Heart left ventricle (tissue), 16 donors: ENCODE results near the gene GATM. TPM values are rescaled to one million over a fixed set of nuclear protein-coding genes. Genes with fewer than 3 reads are reported as not detected.

Experiments
- ATAC-seq, 4 donors: fragments of 200-7000 bp; cut with Tn5 transposase; one replicate each; pipeline ENCODE4 v1.9.1; 2020 to 2022; ENCODE audit warnings: moderate library complexity in 4 of 4, mild to moderate bottlenecking in 3 of 4, moderate number of reproducible peaks in 1 of 4
- DNase-seq, 5 donors: peaks; one replicate each; pipeline ENCODE4 v3.0.0-alpha.2; 2020
- H3K27ac ChIP-seq, 12 donors: fragments of 200-600 bp; sonication (generic) in 4 of 12; one replicate each; pipeline versions ENCODE4 v1.5.0 to v1.8.0; 2016 to 2022; ENCODE audit warnings: mild to moderate bottlenecking in 2 of 12
- H3K27me3 ChIP-seq, 9 donors: fragments of 200-600 bp; sonication (generic) in 2 of 9; one replicate each; pipeline versions ENCODE4 v1.5.1 to v1.8.0; 2016 to 2022; ENCODE audit warnings: mild to moderate bottlenecking in 3 of 9
- H3K36me3 ChIP-seq, 9 donors: fragments of 200-600 bp; sonication (generic) in 2 of 9; one replicate each; pipeline versions ENCODE4 v1.5.0 to v1.8.0; 2018 to 2022; ENCODE audit warnings: mild to moderate bottlenecking in 2 of 9
- H3K4me1 ChIP-seq, 12 donors: fragments of 200-600 bp; sonication (generic) in 4 of 12; one replicate each; pipeline versions ENCODE4 v1.5.0 to v1.8.0; 2016 to 2022; ENCODE audit warnings: mild to moderate bottlenecking in 3 of 12
- H3K4me3 ChIP-seq, 12 donors: fragments of 200-600 bp; sonication (generic) in 4 of 12; one replicate each; pipeline versions ENCODE4 v1.5.0 to v1.8.0; 2017 to 2022; ENCODE audit warnings: mild to moderate bottlenecking in 9 of 12, moderate library complexity in 4 of 12
- H3K9me3 ChIP-seq, 12 donors: fragments of 200-600 bp; sonication (generic) in 4 of 12; one replicate each; pipeline versions ENCODE4 v1.5.0 to v1.8.0; 2016 to 2022; ENCODE audit warnings: mild to moderate bottlenecking in 1 of 12
- CTCF ChIP-seq, 12 donors: fragments of 200-600 bp; sonication (generic) in 4 of 12; IDR thresholded peaks; one replicate each; pipeline versions ENCODE4 v1.5.0 to v1.8.0; 2018 to 2022; ENCODE audit warnings: antibody characterized with exemption in 12 of 12, mild to moderate bottlenecking in 5 of 12
- POLR2A ChIP-seq, 2 donors: fragments of 450-650 bp; IDR thresholded peaks; one replicate each; pipeline ENCODE4 v1.6.1; 2017; ENCODE audit warnings: antibody characterized with exemption in 2 of 2, mild to moderate bottlenecking in 2 of 2, moderate library complexity in 2 of 2
- WGBS, 4 donors: extraction: QIAGEN DNeasy Blood & Tissue Kit in 2 of 4; methylation state at CpG; one replicate each; pipeline versions ENCODE4 v1.1.5 to v1.1.7; 2013 to 2018; 5-methylcytosine and 5-hydroxymethylcytosine counted together
- intact Hi-C, 10 donors: fragments of 100-400 bp; cut with DNase I; formaldehyde crosslinking; loops; one replicate each; pipeline versions ENCODE4 v1.11.1 to v1.14.2; 2022
- polyA plus RNA-seq, 2 donors: library from polyadenylated mRNA; stranded (reverse); fragments of 200-250 nt; gene quantifications; one replicate each; pipeline ENCODE4 v1.2.3, GENCODE V29; 2013
- total RNA-seq, 9 donors: library from RNA; depleted of rRNA in 2 of 9; stranded (reverse); fragments of >200 nt in 2 of 9; fragmentation: NEBNext Ultra II Directional in 3 of 9; extraction: Animal tissue kit (Norgen Biotek cat#: 25700) in 3 of 9; gene quantifications; one replicate each; pipeline versions ENCODE4 v1.1.0 to v1.2.4, GENCODE V29; 2016 to 2023
- donor health status: ischemic (EF 13 %, LVEDD 7.1; RV severe dilation, severe dysfunction).
- donor health status: healthy with polysubstance abuse.
- donor health status: DM: no; HTN: yes; CAD: no.
- donor health status: DM: no; HTN: no; CAD: no.
- donor health status: ischemic (EF 25% LVEDD 6.9; RV normal size, moderate dysfunction).
- donor health status: ischemic (EF 25% LVEDD 5.7; RV mildly dilated, moderate dysfunction).
- donor health status: healthy.
- donor health status: DM: yes; HTN: yes; CAD: no.
- donor health status: ischemic (EF 35%, LVEDD 5.7; RV mildly dilated, moderate dysfunction).
- donor health status: nonischemic (EF 11% LVEDD 7.7; RV severe dilation, severe dysfunction).
- donor health status: DM: yes; HTN: yes; CAD: no.
- donor health status: PGD.
- donor health status: ischemic (EF 29% LVEDD 5.4; RV normal size, mild dysfunction).
- donor health status: nonischemic (EF 23%, LVEDD 6.1; RV moderate dilation, normal function).

GATM gene
- total and polyA plus RNA-seq, 11 donors, result 8.3 to 121 (median 18.5) TPM

GRCh38 chr15:45407786-45408185, 29.4 kb upstream of the GATM start:
- Histone ChIP-seq H3K36me3 (peaks cover 0 to 81% (median 76%) of the 10 kb centered on the region in 9 donors), H3K4me3 (no peak overlapping the region), H3K27ac (no peak overlapping the region), H3K9me3 (no peaks in the 10 kb centered on the region), H3K27me3 (no peaks in the 10 kb centered on the region), H3K4me1 (peaks cover 0 to 22% (median 17%) of the 10 kb centered on the region in 12 donors)
- intact Hi-C loops, result loop anchor here in 1 of 10 donors (10.0 kb wide), 1 partner anchor 233 kb away; no protein-coding TSS in a partner anchor
- TF ChIP-seq CTCF (IDR thresholded peaks at IDR 0.05) (no peak), POLR2A (IDR thresholded peaks at IDR 0.05) (no peak)
- ATAC-seq (no peak), DNase-seq (no peak)
- WGBS, 4 donors, result 94 to 96% (median 95%) methylated on average over 1 of the region's 1 CpG

- Histone ChIP-seq H3K36me3 (peaks cover 0 to 35% (median 31%) of the 10 kb centered on the region in 9 donors), H3K4me1 (peaks cover 0 to 35% (median 19%) of the 10 kb centered on the region in 12 donors), H3K27ac (peak overlapping the region in 11 of 12 donors; percentile 77 to 97 (median 90)), H3K9me3 (no peaks in the 10 kb centered on the region), H3K27me3 (no peaks in the 10 kb centered on the region), H3K4me3 (peak overlapping the region; percentile 68 to 98 (median 86))
- ATAC-seq, result peak in 3 of 4 donors; percentile 14 to 32 (median 29)
- TF ChIP-seq CTCF (IDR thresholded peaks at IDR 0.05) (no peak), POLR2A (IDR thresholded peaks at IDR 0.05) (no peak)
- intact Hi-C loops, result loop anchor here in 9 of 10 donors (1.0 to 10.0 kb wide), 14 partner anchors 96 to 241 kb away; partner anchors contain the start of gene BLOC1S6 (in 3 of the 9)
- DNase-seq, result peak; percentile 22 to 79 (median 40)
- WGBS, 4 donors, result 1 to 3% (median 2%) methylated on average over 45 to 79 of the region's 79 CpGs
Observed at GRCh38 chr15:45402955-45403877, 24.9 kb upstream of the GATM start.

GRCh38 chr15:45402162-45402954, 24.0 kb upstream of the GATM start:
- Histone ChIP-seq H3K9me3 (no peaks in the 10 kb centered on the region), H3K4me3 (peak overlapping the region; percentile 68 to 98 (median 86)), H3K27me3 (no peaks in the 10 kb centered on the region), H3K27ac (peak overlapping the region; percentile 77 to 97 (median 90)), H3K4me1 (peaks cover 0 to 35% (median 19%) of the 10 kb centered on the region in 12 donors), H3K36me3 (peaks cover 0 to 26% (median 22%) of the 10 kb centered on the region in 9 donors)
- peak; percentile 98 to 99 (median 98) for ATAC-seq
- WGBS, 4 donors, result 0 to 1% (median 0%) methylated on average over 53 to 84 of the region's 84 CpGs
- DNase-seq, result peak; percentile 98 to 99 (median 98)
- intact Hi-C loops, result loop anchor here in 9 of 10 donors (1.0 to 10.0 kb wide), 14 partner anchors 95 to 240 kb away; partner anchors contain the start of gene BLOC1S6 (in 3 of the 9)
- TF ChIP-seq CTCF (IDR thresholded peaks at IDR 0.05) (peak in 1 of 12 donors; percentile 5), POLR2A (IDR thresholded peaks at IDR 0.05) (peak in 1 of 2 donors; percentile 74)
